Calu3 (cell line): ENCODE results near the gene BACE2. TPM values are rescaled to one million over a fixed set of nuclear protein-coding genes. Genes with fewer than 3 reads are reported as not detected.

Experiments used
- BruUV-seq: library from RNA; stranded (reverse); fragments of 400-500 nt; replicated peaks from 2 replicates; lab custom pipeline; 2021; lab: Mats Ljungman, UMichigan
- CTCF ChIA-PET: fragments of 300-600 bp; sonication (Branson Sonifier 250); formaldehyde crosslinking; loops from one replicate; lab custom pipeline; 2022; ENCODE audit warnings: antibody characterized with exemption; lab: Charles Lee
- DNase-seq: peaks from one replicate; pipeline ENCODE4 v3.0.0; 2022
- H3K27ac Mint-ChIP-seq: one replicate; pipeline ENCODE4 v1.8.0; 2022; ENCODE audit warnings: mixed read lengths; ENCODE audit not compliant: unreplicated experiment
- H3K27me3 Mint-ChIP-seq: one replicate; pipeline ENCODE4 v1.8.0; 2022; ENCODE audit warnings: mixed read lengths; ENCODE audit not compliant: unreplicated experiment
- H3K36me3 Mint-ChIP-seq: one replicate; pipeline ENCODE4 v1.8.0; 2022; ENCODE audit warnings: mild to moderate bottlenecking, moderate library complexity, mixed read lengths; ENCODE audit not compliant: insufficient read depth, unreplicated experiment
- H3K4me1 Mint-ChIP-seq: one replicate; pipeline ENCODE4 v1.8.0; 2022; ENCODE audit warnings: mild to moderate bottlenecking, low read depth, mixed read lengths; ENCODE audit not compliant: unreplicated experiment
- H3K4me3 Mint-ChIP-seq: one replicate; pipeline ENCODE4 v1.8.0; 2022; ENCODE audit warnings: mild to moderate bottlenecking, low read depth, moderate library complexity, mixed read lengths; ENCODE audit not compliant: unreplicated experiment
- H3K9me3 Mint-ChIP-seq: one replicate; pipeline ENCODE4 v1.8.0; 2022; ENCODE audit warnings: low read depth, mixed read lengths; ENCODE audit not compliant: unreplicated experiment
- intact Hi-C: fragments of 100-400 bp; cut with micrococcal nuclease; formaldehyde crosslinking; loops from one replicate; pipeline ENCODE4 v1.10.0; 2022; ENCODE audit not compliant: unreplicated experiment
- total RNA-seq: library from RNA; stranded (reverse); gene quantifications from 2 replicates; pipeline ENCODE4 v1.2.3, GENCODE V29; 2022
- TF ChIP-seq, protein P1 (sequence below): fragments of 200-600 bp; IDR thresholded peaks from one replicate; pipeline ENCODE4 v1.8.0; 2022; ENCODE audit warnings: antibody characterized with exemption; ENCODE audit not compliant: unreplicated experiment

BACE2 gene
- total RNA-seq, 1 experiment from 2014 or later = 59.0 TPM

DNA sequence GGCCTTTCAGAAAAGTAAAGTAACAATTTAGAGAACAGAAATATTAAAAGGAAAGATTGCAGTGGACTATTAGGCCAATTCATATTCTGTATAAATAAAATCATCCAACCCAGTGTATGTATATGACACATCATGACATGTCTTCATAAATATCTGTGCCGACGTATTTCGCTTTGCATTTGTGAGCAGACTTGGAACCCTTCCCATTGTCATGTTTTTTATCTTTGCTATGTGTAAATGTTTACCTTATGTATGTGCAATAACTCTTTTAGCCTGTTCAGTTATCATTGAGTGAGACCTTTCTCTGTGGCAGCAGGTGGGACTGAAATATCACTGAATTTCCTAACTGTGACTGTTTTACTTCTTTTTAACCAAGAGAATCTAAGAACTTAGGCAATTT, 90.7 kb downstream of the BACE2 start:
- Mint-ChIP-seq H3K27me3 (no peaks in the 10 kb centered on the region), H3K36me3 (peaks cover 12% of the 10 kb centered on the region), H3K9me3 (no peaks in the 10 kb centered on the region), H3K27ac (no peak overlapping the region), H3K4me3 (no peak overlapping the region), H3K4me1 (no peaks in the 10 kb centered on the region)
- intact Hi-C loops = no loop called here
- CTCF ChIA-PET = no interaction called here
- no TSS peak for BruUV-seq
- no peak for DNase-seq
- TF ChIP-seq, protein P1, sequence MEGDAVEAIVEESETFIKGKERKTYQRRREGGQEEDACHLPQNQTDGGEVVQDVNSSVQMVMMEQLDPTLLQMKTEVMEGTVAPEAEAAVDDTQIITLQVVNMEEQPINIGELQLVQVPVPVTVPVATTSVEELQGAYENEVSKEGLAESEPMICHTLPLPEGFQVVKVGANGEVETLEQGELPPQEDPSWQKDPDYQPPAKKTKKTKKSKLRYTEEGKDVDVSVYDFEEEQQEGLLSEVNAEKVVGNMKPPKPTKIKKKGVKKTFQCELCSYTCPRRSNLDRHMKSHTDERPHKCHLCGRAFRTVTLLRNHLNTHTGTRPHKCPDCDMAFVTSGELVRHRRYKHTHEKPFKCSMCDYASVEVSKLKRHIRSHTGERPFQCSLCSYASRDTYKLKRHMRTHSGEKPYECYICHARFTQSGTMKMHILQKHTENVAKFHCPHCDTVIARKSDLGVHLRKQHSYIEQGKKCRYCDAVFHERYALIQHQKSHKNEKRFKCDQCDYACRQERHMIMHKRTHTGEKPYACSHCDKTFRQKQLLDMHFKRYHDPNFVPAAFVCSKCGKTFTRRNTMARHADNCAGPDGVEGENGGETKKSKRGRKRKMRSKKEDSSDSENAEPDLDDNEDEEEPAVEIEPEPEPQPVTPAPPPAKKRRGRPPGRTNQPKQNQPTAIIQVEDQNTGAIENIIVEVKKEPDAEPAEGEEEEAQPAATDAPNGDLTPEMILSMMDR = no peak

DNA sequence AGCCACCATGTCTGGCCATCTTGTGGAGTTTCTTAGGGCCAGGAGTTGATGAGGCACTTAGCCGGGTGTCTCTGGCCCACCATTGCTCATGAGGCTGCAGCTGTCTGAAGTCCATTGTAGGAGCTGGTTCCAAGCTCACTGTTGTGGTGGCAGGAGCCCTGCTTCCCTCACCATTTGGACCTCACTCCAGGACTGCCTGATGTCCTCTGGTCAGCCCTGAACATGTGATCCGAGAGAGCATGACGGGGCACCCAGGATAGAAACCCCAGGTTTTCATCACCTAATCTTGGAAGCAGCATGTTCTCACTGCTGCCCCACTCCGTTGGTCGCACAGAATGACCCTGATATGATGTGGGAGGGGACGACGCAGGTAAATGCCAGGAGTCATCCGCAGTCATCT, 92.5 kb downstream of the BACE2 start:
- no peak overlapping the region for H3K27ac Mint-ChIP-seq
- TF ChIP-seq, protein P1 = no peak
- intact Hi-C loops = no loop called here
- H3K36me3 Mint-ChIP-seq = peaks cover 12% of the 10 kb centered on the region
- CTCF ChIA-PET = no interaction called here
- H3K27me3 Mint-ChIP-seq = no peaks in the 10 kb centered on the region
- DNase-seq = no peak
- BruUV-seq = no TSS peak
- H3K9me3 Mint-ChIP-seq = no peaks in the 10 kb centered on the region
- no peaks in the 10 kb centered on the region for H3K4me1 Mint-ChIP-seq
- no peak overlapping the region for H3K4me3 Mint-ChIP-seq

DNA sequence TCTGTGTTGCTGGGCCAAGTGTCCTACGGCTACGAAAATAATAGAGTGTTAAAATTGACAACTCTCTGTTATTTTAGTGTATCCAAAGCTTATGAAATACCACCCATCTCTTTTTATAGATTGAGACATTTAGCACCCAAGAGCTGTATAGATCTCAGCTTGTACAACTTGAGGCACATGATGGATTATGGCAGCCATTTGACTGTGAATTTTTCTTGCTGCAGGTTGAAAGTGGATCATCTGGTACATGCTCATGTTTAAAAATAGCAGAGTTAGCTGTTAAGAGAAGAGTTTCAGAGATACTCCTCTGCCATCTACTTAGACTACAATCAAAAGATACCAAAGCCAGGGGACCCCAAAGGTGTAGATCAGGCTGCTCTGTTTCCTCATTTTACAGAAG, 99.4 kb downstream of the BACE2 start:
- no TSS peak for BruUV-seq
- no peaks in the 10 kb centered on the region for H3K36me3 Mint-ChIP-seq
- no peak overlapping the region for H3K27ac Mint-ChIP-seq
- no peaks in the 10 kb centered on the region for H3K27me3 Mint-ChIP-seq
- no peak for DNase-seq
- H3K4me1 Mint-ChIP-seq = no peaks in the 10 kb centered on the region
- TF ChIP-seq, protein P1 = no peak
- no peak overlapping the region for H3K4me3 Mint-ChIP-seq
- CTCF ChIA-PET = no interaction called here
- intact Hi-C loops = no loop called here
- H3K9me3 Mint-ChIP-seq = no peaks in the 10 kb centered on the region

DNA sequence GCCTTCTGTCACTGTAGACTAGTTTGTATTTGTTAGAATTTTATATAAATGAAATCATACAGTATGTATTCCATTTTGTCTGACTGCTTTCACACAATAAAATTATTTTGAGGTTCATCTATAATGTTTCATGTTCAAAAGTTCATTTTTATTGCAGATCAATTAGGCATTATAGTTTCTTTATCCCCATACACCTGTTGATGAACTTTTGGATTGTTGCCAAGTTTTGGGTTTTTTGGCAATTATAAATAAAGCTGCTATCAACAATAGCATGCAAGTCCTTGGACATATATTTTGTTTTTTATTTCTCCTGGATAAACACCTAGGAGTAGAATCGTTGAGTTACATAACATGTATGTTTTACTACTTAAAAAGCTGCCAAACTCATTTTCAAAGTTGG, 101.6 kb downstream of the BACE2 start:
- CTCF ChIA-PET = no interaction called here
- H3K36me3 Mint-ChIP-seq = no peaks in the 10 kb centered on the region
- no peak overlapping the region for H3K27ac Mint-ChIP-seq
- H3K4me3 Mint-ChIP-seq = no peak overlapping the region
- TF ChIP-seq, protein P1 = no peak
- BruUV-seq = no TSS peak
- H3K27me3 Mint-ChIP-seq = no peaks in the 10 kb centered on the region
- intact Hi-C loops = no loop called here
- H3K4me1 Mint-ChIP-seq = no peaks in the 10 kb centered on the region
- H3K9me3 Mint-ChIP-seq = no peaks in the 10 kb centered on the region
- DNase-seq = no peak

DNA sequence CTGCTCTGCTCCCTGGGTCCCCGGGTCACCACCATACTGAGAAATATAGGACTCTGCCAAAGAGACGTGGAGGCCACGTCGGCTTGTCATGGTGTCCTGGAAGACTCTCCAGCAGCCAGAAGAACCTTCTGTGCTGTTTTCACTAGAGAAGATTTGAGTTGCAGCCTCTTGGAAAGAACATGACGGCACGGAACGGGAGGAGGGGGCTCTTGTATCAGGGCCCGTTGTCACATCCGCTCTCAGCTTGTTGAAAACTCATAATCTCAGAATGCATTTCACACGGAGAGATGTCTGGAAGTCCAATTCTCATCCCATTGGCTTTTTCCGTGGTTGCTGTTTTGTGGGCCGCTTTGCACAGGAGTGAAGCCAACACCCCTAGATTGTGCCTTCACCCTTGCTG, 109.2 kb downstream of the BACE2 start:
- no peak overlapping the region for H3K27ac Mint-ChIP-seq
- TF ChIP-seq, protein P1 = no peak
- DNase-seq = no peak
- no peaks in the 10 kb centered on the region for H3K9me3 Mint-ChIP-seq
- H3K4me1 Mint-ChIP-seq = no peaks in the 10 kb centered on the region
- H3K4me3 Mint-ChIP-seq = no peak overlapping the region
- H3K27me3 Mint-ChIP-seq = no peaks in the 10 kb centered on the region
- BruUV-seq = no TSS peak
- peaks cover 4% of the 10 kb centered on the region for H3K36me3 Mint-ChIP-seq
- intact Hi-C loops = no loop called here
- CTCF ChIA-PET = no interaction called here
